T-cell (primary cell): Measurements from ENCODE around the gene CCDC91. TPM values are rescaled to one million over a fixed set of nuclear protein-coding genes. Genes with fewer than 3 reads are reported as not detected.

Experiments used
- ATAC-seq, 4 experiments: fragments of 200-7000 bp in 3 of 4; fragments of 150-1000 bp in 1 of 4; cut with Tn5 transposase; replicated peaks in 1 of 4; 1 replicate in 3 of 4; 2 replicates in 1 of 4; pipeline ENCODE4 v1.10.0; 2021; ENCODE audit warnings: moderate library complexity in 3 of 4, mild to moderate bottlenecking in 2 of 4, moderate number of reproducible peaks in 1 of 4
- CTCF ChIA-PET, 2 donors: fragments of 300-600 bp; sonication (Branson Sonifier 250); formaldehyde crosslinking; loops; one replicate each; lab custom pipeline; 2022; ENCODE audit warnings: antibody characterized with exemption in 2 of 2; lab: Charles Lee
- POLR2A ChIA-PET, 2 donors: fragments of 300-600 bp; sonication (Branson Sonifier 250); formaldehyde crosslinking; loops; one replicate each; lab custom pipeline; 2022; ENCODE audit warnings: antibody characterized with exemption in 2 of 2; lab: Charles Lee
- DNase-seq, 35 experiments: peaks; one replicate each; pipeline versions ENCODE4 v3.0.0 to v3.0.0-alpha.2; 2013 to 2023
- H3K27ac ChIP-seq: one replicate; pipeline ENCODE4 v1.5.1; 2013; ENCODE audit warnings: low read length
- H3K27me3 ChIP-seq, 2 experiments: replicated peaks in 1 of 2; 1 replicate in 1 of 2; 2 replicates in 1 of 2; pipeline versions ENCODE4 v1.6.1 to v1.7.0; 2013; ENCODE audit warnings: low read length in 1 of 2, mixed read lengths in 1 of 2; ENCODE audit not compliant: control insufficient read depth in 2 of 2, insufficient read depth in 2 of 2; ENCODE audit errors: extremely low read depth in 1 of 2
- H3K36me3 ChIP-seq, 2 donors: 1 replicate in 1 of 2; 2 replicates in 1 of 2; pipeline versions ENCODE4 v1.6.1 to v1.7.0; 2013; ENCODE audit warnings: low read length in 1 of 2; ENCODE audit not compliant: control insufficient read depth in 2 of 2, insufficient read depth in 1 of 2; ENCODE audit errors: extremely low read depth in 1 of 2
- H3K4me1 ChIP-seq, 2 experiments: 1 replicate in 1 of 2; 2 replicates in 1 of 2; pipeline versions ENCODE4 v1.6.1 to v1.7.0; 2013; ENCODE audit warnings: low read length in 2 of 2, mixed read lengths in 1 of 2; ENCODE audit not compliant: insufficient read depth in 2 of 2, control insufficient read depth in 1 of 2; ENCODE audit errors: extremely low read depth in 1 of 2
- H3K4me3 ChIP-seq, 2 donors: 1 replicate in 1 of 2; 2 replicates in 1 of 2; pipeline versions ENCODE4 v1.5.1 to v1.7.0; 2013; ENCODE audit warnings: mild to moderate bottlenecking in 2 of 2, low read length in 1 of 2, moderate library complexity in 1 of 2; ENCODE audit not compliant: control insufficient read depth in 1 of 2; ENCODE audit errors: extremely low read depth in 1 of 2
- H3K9me3 ChIP-seq: 2 replicates; pipeline ENCODE4 v1.7.0; 2013
- H3K27ac Mint-ChIP-seq, 2 donors: one replicate each; pipeline ENCODE4 v1.8.0; 2020 to 2021; ENCODE audit warnings: mild to moderate bottlenecking in 2 of 2, mixed read lengths in 2 of 2
- H3K27me3 Mint-ChIP-seq, 2 donors: one replicate each; pipeline ENCODE4 v1.8.0; 2021 to 2022; ENCODE audit warnings: mixed read lengths in 2 of 2
- H3K36me3 Mint-ChIP-seq: one replicate; pipeline ENCODE4 v1.8.0; 2021; ENCODE audit warnings: mixed read lengths
- H3K4me1 Mint-ChIP-seq, 3 donors: one replicate each; pipeline ENCODE4 v1.8.0; 2020 to 2022; ENCODE audit warnings: mixed read lengths in 3 of 3, mild to moderate bottlenecking in 1 of 3
- H3K4me3 Mint-ChIP-seq, 3 donors: one replicate each; pipeline ENCODE4 v1.8.0; 2020 to 2022; ENCODE audit warnings: mild to moderate bottlenecking in 3 of 3, mixed read lengths in 3 of 3, moderate library complexity in 3 of 3
- H3K9me3 Mint-ChIP-seq, 3 donors: one replicate each; pipeline ENCODE4 v1.8.0; 2020 to 2022; ENCODE audit warnings: mixed read lengths in 3 of 3
- WGBS: methylation state at CpG from one replicate; pipeline ENCODE4 v1.1.5; 2013; ENCODE audit warnings: missing lambda C conversion rate; ENCODE audit not compliant: insufficient coverage; 5-methylcytosine and 5-hydroxymethylcytosine counted together
- total RNA-seq, 35 experiments: library from RNA in 6 of 35; stranded (reverse) in 6 of 35; fragments of 120-200 nt in 1 of 35; gene quantifications; one replicate each; pipeline versions ENCODE4 v1.2.1 to v1.2.4 and lab custom pipeline; 2013 to 2026

Gene CCDC91
- total RNA-seq, 5 donors from 2014 or later (not counting 1 experiment from before 2014, with no cell fraction given), result 65.7 to 73.0 (median 68.7) TPM

GRCh38 chr12:28497889-28498411 lies 307.7 kb downstream of the CCDC91 start:
- no peak for DNase-seq
- H3K4me1 ChIP-seq, result no peaks in the 10 kb centered on the region
- no peaks in the 10 kb centered on the region for H3K4me1 Mint-ChIP-seq
- no peak for ATAC-seq
- no peak overlapping the region for H3K27ac Mint-ChIP-seq
- peaks cover 0 to 18% (median 4%) of the 10 kb centered on the region in 3 donors for H3K9me3 Mint-ChIP-seq
- POLR2A ChIA-PET, result no interaction called here
- H3K4me3 ChIP-seq, result no peak overlapping the region
- CTCF ChIA-PET, result no interaction called here
- no peak overlapping the region for H3K27ac ChIP-seq
- peaks cover 74% of the 10 kb centered on the region for H3K36me3 Mint-ChIP-seq
- H3K9me3 ChIP-seq, result no peaks in the 10 kb centered on the region
- H3K27me3 ChIP-seq, result no peaks in the 10 kb centered on the region
- no peak overlapping the region for H3K4me3 Mint-ChIP-seq
- H3K27me3 Mint-ChIP-seq, result no peaks in the 10 kb centered on the region
- peaks cover 0 to 8% of the 10 kb centered on the region in 2 donors for H3K36me3 ChIP-seq

- Histone ChIP-seq H3K36me3 (peaks cover 0 to 8% of the 10 kb centered on the region in 2 donors), H3K27ac (no peak overlapping the region), H3K4me1 (no peaks in the 10 kb centered on the region), H3K27me3 (no peaks in the 10 kb centered on the region), H3K9me3 (no peaks in the 10 kb centered on the region), H3K4me3 (no peak overlapping the region)
- WGBS, result no CpG with 5 or more reads among the region's 1 CpG
- H3K27ac Mint-ChIP-seq, result no peak overlapping the region
- POLR2A ChIA-PET, result no interaction called here
- CTCF ChIA-PET, result no interaction called here
- no peaks in the 10 kb centered on the region for H3K4me1 Mint-ChIP-seq
- peaks cover 67% of the 10 kb centered on the region for H3K36me3 Mint-ChIP-seq
- H3K27me3 Mint-ChIP-seq, result no peaks in the 10 kb centered on the region
- no peak for DNase-seq
- H3K9me3 Mint-ChIP-seq, result peaks cover 0 to 18% (median 4%) of the 10 kb centered on the region in 3 donors
- H3K4me3 Mint-ChIP-seq, result no peak overlapping the region
- ATAC-seq, result no peak
Observed at GRCh38 chr12:28498850-28499249, 308.6 kb downstream of the CCDC91 start.

- DNase-seq (no peak), ATAC-seq (no peak)
- no peak overlapping the region for H3K27ac Mint-ChIP-seq
- WGBS, result no CpG with 5 or more reads among the region's 1 CpG
- Histone ChIP-seq H3K27me3 (no peaks in the 10 kb centered on the region), H3K36me3 (peaks cover 0 to 1% of the 10 kb centered on the region in 2 donors), H3K27ac (no peak overlapping the region), H3K4me3 (no peak overlapping the region), H3K4me1 (no peaks in the 10 kb centered on the region), H3K9me3 (no peaks in the 10 kb centered on the region)
- POLR2A ChIA-PET, result no interaction called here
- no peaks in the 10 kb centered on the region for H3K27me3 Mint-ChIP-seq
- no peaks in the 10 kb centered on the region for H3K4me1 Mint-ChIP-seq
- no peak overlapping the region for H3K4me3 Mint-ChIP-seq
- CTCF ChIA-PET, result no interaction called here
- H3K9me3 Mint-ChIP-seq, result peaks cover 0 to 18% (median 4%) of the 10 kb centered on the region in 3 donors
- peaks cover 60% of the 10 kb centered on the region for H3K36me3 Mint-ChIP-seq
Observed at GRCh38 chr12:28500373-28501024, 310.2 kb downstream of the CCDC91 start.

- Mint-ChIP-seq H3K4me3 (no peak overlapping the region), H3K27me3 (no peaks in the 10 kb centered on the region), H3K9me3 (peaks cover 3 to 13% (median 9%) of the 10 kb centered on the region in 3 donors), H3K27ac (no peak overlapping the region), H3K36me3 (peaks cover 54% of the 10 kb centered on the region), H3K4me1 (peaks cover 0 to 7% (median 0%) of the 10 kb centered on the region in 3 donors)
- ATAC-seq, result no peak
- no peaks in the 10 kb centered on the region for H3K4me1 ChIP-seq
- DNase-seq, result no peak
- POLR2A ChIA-PET, result no interaction called here
- no peak overlapping the region for H3K4me3 ChIP-seq
- H3K27ac ChIP-seq, result no peak overlapping the region
- no peaks in the 10 kb centered on the region for H3K27me3 ChIP-seq
- H3K9me3 ChIP-seq, result no peaks in the 10 kb centered on the region
- CTCF ChIA-PET, result no interaction called here
- no peaks in the 10 kb centered on the region for H3K36me3 ChIP-seq
Observed at GRCh38 chr12:28506271-28506670, 316.0 kb downstream of the CCDC91 start.

GRCh38 chr12:28507033-28507432 lies 316.8 kb downstream of the CCDC91 start:
- Mint-ChIP-seq H3K4me1 (peaks cover 0 to 7% (median 0%) of the 10 kb centered on the region in 3 donors), H3K27ac (no peak overlapping the region), H3K9me3 (peaks cover 3 to 10% (median 5%) of the 10 kb centered on the region in 3 donors), H3K36me3 (peaks cover 55% of the 10 kb centered on the region), H3K27me3 (no peaks in the 10 kb centered on the region), H3K4me3 (no peak overlapping the region)
- no peak for DNase-seq
- no peaks in the 10 kb centered on the region for H3K4me1 ChIP-seq
- no peak overlapping the region for H3K27ac ChIP-seq
- H3K27me3 ChIP-seq, result no peaks in the 10 kb centered on the region
- no peak for ATAC-seq
- no peaks in the 10 kb centered on the region for H3K36me3 ChIP-seq
- H3K4me3 ChIP-seq, result no peak overlapping the region
- CTCF ChIA-PET, result no interaction called here
- no peaks in the 10 kb centered on the region for H3K9me3 ChIP-seq
- POLR2A ChIA-PET, result interaction anchor here in 1 of 2 donors (0.6 kb wide), 1 partner anchor 1136 kb away, joined by 3 read pairs; no protein-coding TSS in a partner anchor

GRCh38 chr12:28507867-28508266 lies 317.6 kb downstream of the CCDC91 start:
- Histone ChIP-seq H3K4me1 (no peaks in the 10 kb centered on the region), H3K9me3 (peaks cover 4% of the 10 kb centered on the region), H3K4me3 (no peak overlapping the region), H3K27me3 (no peaks in the 10 kb centered on the region), H3K36me3 (no peaks in the 10 kb centered on the region), H3K27ac (no peak overlapping the region)
- H3K4me3 Mint-ChIP-seq, result no peak overlapping the region
- ATAC-seq (no peak), DNase-seq (no peak)
- no CpG with 5 or more reads among the region's 3 CpGs for WGBS
- ChIA-PET POLR2A (no interaction called here), CTCF (no interaction called here)
- H3K9me3 Mint-ChIP-seq, result peaks cover 4 to 9% (median 4%) of the 10 kb centered on the region in 3 donors
- H3K27me3 Mint-ChIP-seq, result no peaks in the 10 kb centered on the region
- H3K27ac Mint-ChIP-seq, result no peak overlapping the region
- H3K4me1 Mint-ChIP-seq, result peaks cover 0 to 7% (median 0%) of the 10 kb centered on the region in 3 donors
- peaks cover 60% of the 10 kb centered on the region for H3K36me3 Mint-ChIP-seq
